NCI-H2227 (cell line): ENCODE measurements around the gene MMP28.

ENCODE experiments used
- DNase-seq: peaks from one replicate; lab custom pipeline; 2025; ENCODE audit not compliant: unreplicated experiment; lab: John Stamatoyannopoulos, UW

MMP28 gene

DNA sequence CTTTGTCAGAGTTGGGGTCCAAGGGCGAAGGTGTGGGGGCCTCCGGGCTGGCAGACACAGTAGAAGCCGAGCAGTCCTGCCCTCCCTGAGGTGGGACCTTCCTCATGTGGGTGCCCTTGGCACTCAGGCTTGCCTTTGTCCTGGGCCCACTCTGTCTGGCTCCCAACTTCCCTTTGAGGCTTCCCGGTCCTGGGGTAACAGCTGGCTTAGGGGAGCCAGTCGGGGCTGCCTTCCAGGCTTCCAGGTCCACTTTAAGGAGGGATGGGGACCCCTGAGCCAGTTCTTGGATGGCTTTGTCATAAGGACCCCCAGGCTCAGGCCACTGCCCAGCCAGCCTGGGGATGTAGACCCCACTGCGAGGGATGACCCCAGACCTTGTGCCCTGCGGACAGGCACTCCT is 50.2 kb downstream of the MMP28 start:
- no peak for DNase-seq

DNA sequence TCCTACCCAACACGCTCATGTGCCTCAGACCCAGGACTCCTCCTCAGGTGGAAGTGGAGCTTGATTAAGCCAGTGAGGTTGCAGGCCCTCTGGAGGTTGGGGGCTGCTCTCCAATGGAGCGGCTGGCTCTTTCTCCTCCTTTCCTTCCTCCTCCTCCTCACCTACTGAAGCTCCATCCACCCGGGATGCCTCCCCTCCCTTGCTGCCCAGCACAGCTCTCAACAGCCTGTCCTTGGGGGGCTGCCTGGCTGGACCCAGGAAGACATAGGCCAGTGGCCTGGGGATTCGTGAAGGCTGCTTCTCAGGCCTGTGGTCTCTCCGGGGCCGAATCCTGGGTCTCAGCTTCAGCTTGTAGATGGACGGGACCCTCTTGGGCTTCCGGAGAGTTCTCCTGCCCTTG is 50.6 kb downstream of the MMP28 start:
- no peak for DNase-seq

DNA sequence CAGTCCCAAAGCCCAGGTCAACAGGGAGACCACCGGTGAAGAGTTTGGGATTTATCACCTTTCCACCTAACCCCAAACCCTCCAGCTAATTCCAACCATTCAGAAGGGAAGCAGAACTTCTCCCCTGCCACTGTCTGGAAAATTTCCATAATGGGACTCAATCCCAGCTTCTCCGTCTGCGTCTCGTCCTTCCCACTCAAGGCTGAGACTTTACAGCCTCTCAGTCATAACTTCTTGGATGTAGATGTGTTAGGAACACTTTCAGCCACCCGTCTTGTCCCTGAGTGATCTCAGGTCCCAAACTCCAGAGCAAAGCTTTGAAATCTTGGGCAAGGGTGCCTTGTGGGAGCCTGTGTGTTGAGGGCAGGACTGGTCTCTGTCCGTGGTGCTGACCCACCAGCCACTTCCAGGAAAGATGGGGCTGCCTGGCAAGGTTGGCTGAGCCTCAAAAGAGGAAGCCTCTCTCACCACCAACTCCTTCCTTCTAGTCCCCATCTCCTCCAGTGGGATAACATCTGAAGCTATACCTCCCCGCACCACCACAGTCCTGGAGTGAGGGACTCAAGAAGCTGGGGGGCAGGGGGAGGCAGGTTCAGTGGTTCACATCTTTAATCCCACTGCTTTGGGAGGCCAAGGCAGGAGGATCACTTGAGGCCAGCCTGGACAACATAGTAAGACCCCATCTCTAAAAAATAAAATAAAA is 51.7 kb downstream of the MMP28 start:
- DNase-seq: no peak

DNA sequence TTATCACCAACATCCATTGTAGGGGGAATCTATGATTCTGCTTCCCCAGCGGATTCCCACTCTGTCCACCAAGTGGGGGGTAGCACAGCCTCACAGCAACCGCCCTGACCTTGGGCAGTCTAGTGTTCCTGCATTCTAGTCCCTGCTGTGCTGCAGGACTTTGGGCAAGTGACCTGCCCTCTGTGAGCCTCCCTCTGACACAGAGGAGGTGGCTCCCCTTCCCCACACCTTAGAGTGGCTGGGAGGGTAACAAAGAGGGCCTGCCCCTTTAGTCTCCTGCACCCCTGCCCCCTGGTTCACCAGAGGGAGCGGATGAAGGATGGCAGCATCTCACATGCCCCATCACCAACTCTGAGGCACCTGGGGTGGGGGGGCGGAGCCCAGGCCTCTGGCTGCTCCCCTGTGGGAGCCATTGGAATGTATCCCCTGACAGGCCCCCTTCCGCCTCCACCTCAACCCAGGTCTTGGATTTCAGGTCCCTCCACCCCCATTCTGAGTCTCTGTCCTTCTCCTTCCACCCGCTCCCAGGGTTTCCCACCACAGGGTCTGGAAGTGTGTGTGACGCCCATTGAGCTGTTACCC is 52.5 kb downstream of the MMP28 start:
- DNase-seq: no peak

DNA sequence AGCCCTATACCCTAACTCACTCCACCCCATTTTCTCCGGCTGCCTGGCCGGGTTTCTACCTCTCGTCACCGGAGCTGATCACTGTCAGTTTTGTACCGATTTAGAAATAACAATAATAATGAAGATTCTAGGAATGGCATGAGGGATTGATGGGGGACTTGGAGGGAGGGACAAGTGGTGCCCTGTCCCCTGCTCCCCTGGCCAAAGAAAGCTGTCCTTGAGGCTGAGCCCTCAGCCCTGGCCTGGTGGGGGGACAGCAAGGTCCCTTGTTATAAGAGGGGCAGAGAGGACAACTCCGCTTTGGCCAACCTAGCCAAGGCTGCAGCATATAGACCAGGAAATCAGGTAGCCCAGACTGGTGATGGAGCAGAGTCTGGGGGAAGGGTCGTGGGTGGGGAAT is 52.9 kb downstream of the MMP28 start:
- no peak for DNase-seq

DNA sequence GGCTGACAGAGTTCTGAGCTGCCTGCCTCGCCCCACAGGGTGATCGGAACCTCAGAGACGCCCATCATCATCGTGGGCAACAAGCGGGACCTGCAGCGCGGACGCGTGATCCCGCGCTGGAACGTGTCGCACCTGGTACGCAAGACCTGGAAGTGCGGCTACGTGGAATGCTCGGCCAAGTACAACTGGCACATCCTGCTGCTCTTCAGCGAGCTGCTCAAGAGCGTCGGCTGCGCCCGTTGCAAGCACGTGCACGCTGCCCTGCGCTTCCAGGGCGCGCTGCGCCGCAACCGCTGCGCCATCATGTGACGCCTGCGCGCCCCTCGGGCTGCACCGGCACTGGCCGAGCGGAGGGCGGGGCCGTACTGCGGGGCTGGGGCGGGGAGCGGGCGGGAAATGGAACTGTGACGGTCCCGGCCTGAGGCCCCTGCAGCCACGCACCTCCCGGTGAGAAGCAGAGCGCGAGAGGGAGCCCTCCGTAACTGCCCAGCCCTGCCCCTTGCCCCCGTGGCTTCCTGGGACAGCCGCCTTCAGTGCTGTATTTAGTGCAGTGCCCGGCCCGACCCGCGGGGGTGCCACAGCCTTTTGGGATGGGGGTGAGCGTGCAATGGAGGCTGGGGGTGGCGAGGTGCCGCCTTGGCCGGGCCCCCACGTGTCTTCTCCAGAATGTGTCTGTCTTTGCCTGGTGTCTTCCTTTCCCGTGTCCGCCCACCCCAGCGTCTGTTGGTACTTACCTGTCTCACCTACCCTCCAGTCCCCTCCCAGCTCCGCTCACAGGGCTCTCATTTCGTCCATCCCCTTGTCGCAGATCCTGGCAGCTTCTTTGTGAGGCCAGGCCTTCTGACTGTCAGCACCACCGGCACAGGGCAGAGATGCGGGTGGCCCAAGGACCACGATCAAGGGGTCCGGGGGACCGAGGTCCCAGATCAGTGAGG is 54.2 kb downstream of the MMP28 start:
- DNase-seq: no peak

DNA sequence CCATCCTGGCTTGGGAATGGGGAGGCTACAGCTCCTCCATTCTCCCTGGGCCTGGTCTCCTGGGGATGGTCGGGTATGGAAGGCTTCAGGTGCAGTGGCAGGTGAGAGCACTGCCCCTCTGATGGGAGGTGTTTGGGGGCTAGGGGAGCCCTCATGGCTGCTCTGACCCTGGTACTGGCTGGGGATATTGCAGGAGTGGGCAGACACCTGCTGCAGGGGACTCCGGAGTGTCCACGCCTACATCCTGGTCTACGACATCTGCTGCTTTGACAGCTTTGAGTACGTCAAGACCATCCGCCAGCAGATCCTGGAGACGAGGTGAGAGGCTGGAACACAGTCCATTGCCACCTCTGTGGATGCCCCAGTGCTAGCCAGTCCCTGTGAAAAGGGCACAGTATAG is 55.2 kb downstream of the MMP28 start:
- DNase-seq: no peak

DNA sequence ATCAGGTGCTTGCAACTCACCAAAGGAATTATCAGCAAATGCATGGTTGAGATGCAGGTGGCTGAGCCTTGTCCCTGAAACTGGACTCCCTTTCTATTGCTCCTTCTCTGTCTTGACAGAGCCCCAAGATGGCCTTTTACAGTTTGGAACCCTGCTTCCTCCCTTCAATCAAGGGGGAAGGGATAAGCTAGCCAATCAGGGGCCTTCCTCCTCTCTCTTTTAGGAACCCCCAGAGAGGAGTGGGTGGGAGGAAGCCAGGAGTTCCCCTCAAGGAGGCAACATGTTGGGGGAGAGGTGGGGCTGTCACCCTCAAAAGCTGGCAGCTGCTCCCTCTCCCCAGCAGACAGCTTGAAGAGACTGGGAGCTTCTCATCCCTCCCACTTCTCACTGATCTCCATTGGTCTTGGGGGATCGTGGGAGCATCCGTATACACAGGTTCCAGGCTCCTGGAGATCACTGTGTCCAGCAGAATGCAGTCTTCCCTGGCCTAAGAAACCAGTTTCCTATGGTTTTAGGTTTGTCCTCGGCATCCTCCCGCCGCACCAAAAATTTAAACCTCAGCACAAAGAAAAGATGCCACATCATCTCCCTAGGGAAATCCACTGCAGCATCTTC is 56.8 kb downstream of the MMP28 start:
- no peak for DNase-seq

DNA sequence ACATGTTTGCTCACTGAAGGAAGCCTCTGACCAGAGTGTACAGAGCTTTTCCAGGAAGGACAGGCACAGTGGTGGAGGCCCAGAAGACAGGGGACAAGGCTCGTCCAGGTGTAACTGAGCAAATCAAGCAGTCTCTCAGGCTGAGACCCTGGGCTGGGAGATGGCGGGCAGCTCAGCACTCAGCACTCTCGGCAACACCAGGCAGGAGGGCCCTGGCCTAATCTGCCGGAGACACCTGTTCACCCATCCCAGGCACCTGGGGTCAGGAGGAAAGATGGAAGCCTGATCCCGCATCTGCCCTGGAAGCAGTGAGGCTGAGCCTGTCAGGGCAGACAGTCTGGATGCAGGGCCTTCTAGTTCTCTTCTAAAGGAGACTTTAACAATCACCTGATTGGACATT is 59.2 kb downstream of the MMP28 start:
- DNase-seq: no peak

DNA sequence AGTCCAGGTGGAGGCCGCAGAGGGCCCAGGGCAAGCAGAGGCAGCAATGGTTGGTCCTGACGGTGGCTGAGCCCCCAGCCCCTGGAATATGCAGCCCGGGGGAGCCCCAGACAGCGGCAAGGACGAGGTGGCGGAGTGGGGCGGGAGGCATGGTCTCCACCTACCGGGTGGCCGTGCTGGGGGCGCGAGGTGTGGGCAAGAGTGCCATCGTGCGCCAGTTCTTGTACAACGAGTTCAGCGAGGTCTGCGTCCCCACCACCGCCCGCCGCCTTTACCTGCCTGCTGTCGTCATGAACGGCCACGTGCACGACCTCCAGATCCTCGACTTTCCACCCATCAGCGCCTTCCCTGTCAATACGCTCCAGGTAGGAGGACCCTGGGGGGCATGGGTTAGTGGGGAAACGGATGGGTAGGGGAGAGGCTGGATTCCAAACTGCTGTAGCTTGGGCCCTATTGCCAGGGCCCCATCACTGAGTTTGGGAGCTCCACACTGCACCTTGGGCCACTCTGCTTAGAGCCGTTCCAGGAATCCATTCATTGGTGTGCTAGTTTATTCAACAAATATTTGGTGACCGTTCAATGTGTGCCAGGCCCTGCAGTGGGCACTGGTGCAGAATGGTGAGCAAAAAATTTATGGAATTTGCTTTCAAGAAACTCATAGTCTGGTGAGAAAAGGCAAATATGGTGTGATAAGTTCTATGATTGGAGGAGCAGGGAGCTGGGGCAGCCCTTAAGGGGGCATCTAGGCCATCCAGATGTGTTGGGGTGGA is 60.2 kb downstream of the MMP28 start:
- DNase-seq: no peak

DNA sequence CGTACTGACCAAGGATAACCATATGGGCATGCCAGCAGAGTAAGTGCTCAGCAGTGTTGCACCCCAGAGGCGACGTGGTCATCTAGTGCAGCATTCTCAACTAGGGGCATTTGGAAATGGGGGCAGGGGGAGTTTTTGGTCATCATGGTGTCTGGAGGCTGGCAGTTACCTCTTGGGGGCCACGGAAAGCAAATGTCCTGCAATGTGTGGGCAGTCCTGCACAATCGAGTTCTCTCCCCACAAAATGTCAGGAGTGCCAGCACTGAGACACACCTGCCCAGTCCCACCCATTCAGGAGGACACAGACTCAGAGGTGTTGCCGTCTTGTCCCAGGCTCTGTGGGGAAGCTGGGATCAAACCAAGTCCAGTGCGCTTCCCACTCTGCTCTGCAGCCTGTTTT is 61.0 kb downstream of the MMP28 start:
- no peak for DNase-seq

DNA sequence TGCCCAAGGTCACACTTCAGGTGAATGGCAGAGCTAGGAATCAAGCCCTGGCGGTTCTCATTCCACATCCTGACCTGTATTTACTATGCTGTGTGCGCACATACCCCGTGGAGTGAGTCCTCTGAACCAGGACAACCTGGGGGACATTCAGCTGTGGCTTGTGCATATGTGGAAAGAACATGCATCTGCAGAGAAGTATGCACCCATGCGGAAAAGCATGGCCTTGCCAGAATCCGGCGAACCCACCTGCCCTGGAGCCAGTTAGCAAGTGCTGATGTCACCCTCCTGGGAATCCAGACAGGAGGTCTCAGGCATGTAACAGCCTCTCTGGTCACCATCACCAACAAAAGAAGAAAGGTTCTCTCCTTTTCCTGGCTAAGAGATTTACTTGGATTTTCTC is 62.1 kb downstream of the MMP28 start:
- no peak for DNase-seq

DNA sequence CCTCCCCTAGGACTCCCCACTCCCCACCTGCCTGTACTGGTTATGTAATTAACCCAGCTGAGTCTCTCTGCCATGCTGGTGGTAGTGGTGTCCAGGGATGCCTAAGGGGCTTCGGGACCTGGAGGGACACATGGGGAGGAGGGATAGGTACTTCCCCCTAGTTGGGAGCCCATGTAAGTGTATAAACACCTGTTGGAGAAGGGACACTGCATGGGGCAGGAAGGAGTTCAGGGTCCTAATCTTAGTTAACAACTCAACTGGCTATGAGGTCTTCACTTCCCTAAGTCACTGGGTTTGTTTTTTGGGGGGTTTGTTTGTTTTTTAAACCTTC is 62.7 kb downstream of the MMP28 start:
- DNase-seq: no peak

DNA sequence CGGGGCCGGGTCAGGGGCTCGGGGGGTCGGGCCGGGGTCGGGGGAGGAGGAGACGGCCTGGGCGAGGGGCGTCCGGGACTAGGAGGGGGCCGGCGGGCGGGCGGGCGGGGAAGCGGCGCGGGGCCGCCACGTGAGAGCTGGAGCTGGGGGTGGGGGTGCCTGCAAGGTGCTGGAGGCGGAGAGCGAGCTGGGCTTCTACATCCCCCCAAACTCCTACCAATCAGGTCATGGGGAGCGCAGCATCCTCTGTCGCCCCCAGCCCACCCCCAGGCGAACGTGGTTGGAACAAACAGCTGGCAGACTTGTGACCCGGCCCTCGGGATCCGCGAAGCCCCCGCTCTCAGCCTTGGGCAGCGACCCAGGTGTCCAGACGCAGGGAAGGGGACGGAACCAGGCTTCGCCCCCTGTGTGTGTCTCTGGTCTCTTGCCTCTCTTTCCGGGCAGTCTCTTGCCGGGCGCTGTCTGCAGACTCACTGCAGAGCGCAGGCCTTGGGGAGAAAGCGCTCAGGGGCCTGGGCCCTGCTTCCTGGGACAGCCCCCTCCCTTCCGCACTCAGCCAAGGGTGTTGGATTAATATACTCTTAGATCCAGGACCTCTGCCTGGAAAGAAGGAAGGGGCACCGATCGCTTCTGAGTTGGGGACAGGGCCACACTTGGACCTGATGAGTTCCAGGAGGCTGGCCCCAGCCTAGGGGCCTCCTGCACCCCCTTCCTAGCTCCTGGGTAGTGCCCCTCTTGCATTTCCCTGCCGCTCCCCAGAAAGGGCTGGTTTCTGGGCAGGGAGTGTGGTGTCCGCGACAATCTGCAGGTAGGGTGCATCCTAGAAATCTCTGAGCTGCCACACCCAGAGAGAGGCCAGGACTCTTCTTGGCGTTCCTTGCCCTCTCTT is 63.3 kb downstream of the MMP28 start:
- no peak for DNase-seq

DNA sequence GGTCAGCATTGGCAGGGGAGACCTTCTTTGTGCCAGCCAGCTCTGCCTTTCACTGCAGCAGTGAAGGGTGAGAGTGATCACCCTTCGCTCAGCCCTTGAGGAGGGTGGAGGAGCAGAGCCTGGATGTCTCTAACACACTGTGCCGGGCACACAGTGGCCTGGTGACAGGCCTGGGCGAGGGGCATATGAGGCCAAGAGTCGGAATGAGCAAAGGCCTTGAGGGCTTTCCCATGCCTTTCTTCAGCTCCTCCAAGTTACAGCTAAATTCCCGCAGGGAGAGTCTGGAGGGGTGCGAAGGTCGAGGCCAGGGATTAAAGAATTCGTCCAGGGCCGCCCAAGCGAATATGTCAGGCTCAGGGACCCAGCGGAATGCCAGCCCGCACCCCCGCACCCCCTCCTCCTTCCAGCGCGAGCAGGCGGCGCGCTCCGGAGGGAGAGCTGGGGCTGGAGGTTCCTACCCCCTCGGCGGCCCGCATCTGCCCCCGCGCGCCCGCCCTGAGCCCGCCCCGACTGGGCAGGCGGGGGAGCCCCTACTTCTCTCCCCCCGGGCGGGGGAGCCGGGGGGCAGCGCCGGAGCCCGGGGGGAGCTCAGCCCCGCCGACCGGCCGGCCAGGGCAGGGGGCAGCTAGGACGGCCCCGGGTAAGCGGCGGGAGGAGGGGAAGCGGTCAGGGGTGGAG is 64.1 kb downstream of the MMP28 start, which contains the start of gene RASL10B:
Gene RASL10B (plus strand): TSS at position 401 of the 678 bp plus-strand sequence. CDS start 3,546 bp downstream, outside the sequence.
- peak; percentile 55 for DNase-seq

DNA sequence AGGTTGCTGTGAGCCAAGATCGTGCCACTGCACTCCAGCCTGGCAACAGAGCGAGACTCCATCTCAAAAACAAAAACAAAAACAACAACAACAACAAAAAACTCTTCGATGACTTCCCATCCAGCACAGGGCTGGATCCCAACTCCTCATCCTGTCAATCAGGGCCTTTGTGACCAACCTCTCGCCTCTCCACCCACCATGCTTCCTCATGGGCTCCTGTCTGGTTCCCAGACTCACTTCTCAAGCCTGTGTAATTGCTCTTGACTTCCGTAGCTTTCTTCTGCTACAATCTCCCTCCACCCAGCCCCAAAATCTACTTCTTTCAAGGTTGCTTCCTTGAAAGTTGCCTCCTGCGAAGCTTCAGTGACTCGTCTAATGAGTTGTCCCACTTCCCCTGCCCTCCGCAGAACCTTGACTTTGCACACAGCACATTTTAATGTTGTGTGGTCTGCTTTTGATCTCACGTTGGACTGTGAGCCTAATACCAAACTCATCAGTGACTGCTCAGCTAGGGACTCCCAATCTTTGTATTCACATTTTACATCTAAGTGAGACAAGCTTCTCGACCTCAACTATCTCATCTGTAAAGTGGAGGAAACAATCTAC is 64.9 kb downstream of the MMP28 start:
- no peak for DNase-seq

DNA sequence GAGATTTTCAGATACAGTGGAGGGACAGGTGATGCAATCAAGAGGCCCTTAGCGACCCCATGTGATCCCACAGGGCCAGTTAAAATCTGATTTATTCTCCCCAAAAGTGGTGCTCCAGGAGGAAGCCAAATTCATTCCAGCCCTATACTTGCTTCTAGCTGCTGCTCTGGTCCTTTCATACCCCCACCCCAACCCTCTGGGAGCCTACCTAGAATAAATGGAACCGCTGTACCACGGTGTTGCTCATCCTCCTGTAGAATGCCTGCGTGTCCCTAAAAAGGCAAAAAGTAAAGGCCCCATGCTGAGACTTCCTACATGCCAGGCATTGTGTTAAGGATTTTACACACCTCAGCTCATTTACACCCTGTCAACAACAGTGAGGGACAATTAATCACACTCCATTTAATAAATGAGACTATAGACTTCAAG is 66.0 kb downstream of the MMP28 start:
- DNase-seq: no peak

DNA sequence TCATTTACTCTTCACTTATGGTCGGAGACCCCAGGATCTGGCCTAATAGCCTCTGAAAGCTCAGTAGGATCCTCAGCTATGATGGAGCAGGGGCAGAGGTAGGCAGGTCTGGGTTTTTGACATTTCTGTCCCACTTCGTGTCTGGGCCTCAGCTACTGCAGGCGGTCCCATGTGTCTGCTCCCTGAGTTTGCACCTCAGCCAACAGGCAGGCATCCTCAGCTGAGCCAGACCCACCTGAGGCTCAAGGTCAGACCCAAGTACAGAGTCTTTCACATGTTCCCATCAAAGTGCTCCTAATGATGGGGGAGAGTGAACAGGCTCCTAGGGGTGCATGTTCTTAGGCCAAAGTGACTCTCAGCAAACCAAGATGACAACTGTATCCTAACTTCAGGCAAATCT is 66.9 kb downstream of the MMP28 start:
- no peak for DNase-seq

DNA sequence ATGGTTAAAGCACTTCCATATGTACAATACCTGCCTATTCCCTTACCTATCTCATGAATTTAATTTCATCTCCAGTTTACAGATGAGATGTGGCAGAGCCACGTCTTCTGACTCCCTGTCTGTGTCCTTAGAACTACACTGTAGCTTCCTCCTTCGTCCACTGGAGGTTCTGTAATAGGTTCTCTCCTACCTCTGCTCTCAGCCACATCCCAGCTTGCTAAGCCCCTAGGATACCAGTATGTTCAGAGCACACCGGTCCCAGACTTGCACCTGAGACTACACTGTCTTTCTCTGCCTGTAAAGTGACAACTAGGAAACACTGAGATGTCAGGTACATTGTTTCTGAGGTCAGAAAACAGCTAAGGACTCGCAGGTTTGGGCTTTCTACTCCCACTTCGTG is 67.8 kb downstream of the MMP28 start:
- no peak for DNase-seq
